HEK293 (cell line): ENCODE data around the gene XPNPEP1.

ENCODE experiments used
- AEBP2 ChIP-seq: fragments of 450-650 bp; formaldehyde crosslinking; IDR thresholded peaks from 2 replicates; pipeline ENCODE4 v1.5.1; 2016; ENCODE audit warnings: missing biosample characterization, missing genetic modification characterization, borderline replicate concordance
- CTCF ChIP-seq: fragments of 450-650 bp; formaldehyde crosslinking; IDR thresholded peaks from 2 replicates; pipeline ENCODE4 v1.5.1; 2016; ENCODE audit warnings: missing biosample characterization, missing genetic modification characterization
- TCF7L2 ChIP-seq: IDR thresholded peaks from 2 replicates; pipeline ENCODE4 v1.6.1; 2011; ENCODE audit warnings: low read depth, mild to moderate bottlenecking, inconsistent platforms, low read length, moderate library complexity, borderline replicate concordance
- ZBTB8A ChIP-seq: fragments of 450-650 bp; formaldehyde crosslinking; IDR thresholded peaks from 2 replicates; pipeline ENCODE4 v1.5.1; 2016; ENCODE audit warnings: missing biosample characterization, missing genetic modification characterization
- ZNF639 ChIP-seq: fragments of 450-650 bp; formaldehyde crosslinking; IDR thresholded peaks from 2 replicates; pipeline ENCODE4 v1.5.1; 2016; ENCODE audit warnings: missing biosample characterization, missing genetic modification characterization

GRCh38 chr10:109898666-109899355 lies 24.5 kb downstream of the XPNPEP1 start:
- no peak for TF ChIP-seq TCF7L2
- TF ChIP-seq CTCF (tag by site-specific recombination) = no peak
- no peak for TF ChIP-seq AEBP2
- no peak for TF ChIP-seq ZNF639 (tag by site-specific recombination)
- TF ChIP-seq ZBTB8A (tag by site-specific recombination) = no peak
